GM12891 (cell line): ENCODE measurements around the gene AIMP1.

Source experiments
- POLR2A ChIP-seq: IDR thresholded peaks from 2 replicates; pipeline ENCODE4 v1.6.1; 2011; ENCODE audit warnings: low read depth, low read length, control low read depth
- POLR2AphosphoS5 ChIP-seq: IDR thresholded peaks from 2 replicates; pipeline ENCODE4 v1.6.1; 2011; ENCODE audit warnings: low read depth, low read length, control low read depth
- POU2F2 ChIP-seq: IDR thresholded peaks from 2 replicates; pipeline ENCODE4 v1.6.1; 2011; ENCODE audit warnings: low read depth, mild to moderate bottlenecking, control low read depth, low read length, moderate library complexity

- TF ChIP-seq POLR2A (no peak), POLR2AphosphoS5 (no peak), POU2F2 (no peak)
Measured at GRCh38 chr4:106323119-106323518, 6.8 kb downstream of the AIMP1 start.
